Liver (tissue), 9 donors: ENCODE data around the gene SCN2A. TPM values are rescaled to one million over a fixed set of nuclear protein-coding genes. Genes with fewer than 3 reads are reported as not detected.

Experiments
- DNase-seq: peaks from one replicate; pipeline ENCODE4 v3.0.0-alpha.2; 2017; ENCODE audit warnings: low spot score
- H3K27ac ChIP-seq, 2 donors: one replicate each; pipeline ENCODE4 v1.7.0; 2013; ENCODE audit warnings: inconsistent platforms in 2 of 2, low read length in 2 of 2, control low read depth in 1 of 2, low read depth in 1 of 2, mild to moderate bottlenecking in 1 of 2
- H3K27me3 ChIP-seq, 4 donors: one replicate each; pipeline versions ENCODE4 v1.6.1 to v1.7.0; 2013; ENCODE audit warnings: low read length in 3 of 4, inconsistent platforms in 1 of 4, mild to moderate bottlenecking in 1 of 4, moderate library complexity in 1 of 4; ENCODE audit not compliant: control insufficient read depth in 4 of 4, insufficient read depth in 4 of 4
- H3K36me3 ChIP-seq, 4 donors: one replicate each; pipeline versions ENCODE4 v1.6.1 to v1.7.0; 2013; ENCODE audit warnings: low read length in 3 of 4, mild to moderate bottlenecking in 3 of 4, low read depth in 1 of 4, moderate library complexity in 1 of 4; ENCODE audit not compliant: control insufficient read depth in 4 of 4, insufficient read depth in 3 of 4
- H3K4me1 ChIP-seq, 4 donors: one replicate each; pipeline versions ENCODE4 v1.6.1 to v1.7.0; 2013; ENCODE audit warnings: low read length in 3 of 4, mild to moderate bottlenecking in 3 of 4, moderate library complexity in 1 of 4; ENCODE audit not compliant: control insufficient read depth in 4 of 4, insufficient read depth in 4 of 4
- H3K4me3 ChIP-seq, 3 donors: one replicate each; pipeline versions ENCODE4 v1.6.1 to v1.7.0; 2013; ENCODE audit warnings: low read length in 3 of 3, control low read depth in 1 of 3, low read depth in 1 of 3, mild to moderate bottlenecking in 1 of 3
- H3K9ac ChIP-seq, 2 donors: one replicate each; pipeline ENCODE4 v1.7.0; 2013; ENCODE audit warnings: low read length in 2 of 2, mild to moderate bottlenecking in 2 of 2, moderate library complexity in 2 of 2, control low read depth in 1 of 2, low read depth in 1 of 2
- H3K9me3 ChIP-seq, 4 donors: one replicate each; pipeline versions ENCODE4 v1.6.1 to v1.7.0; 2013; ENCODE audit warnings: low read length in 3 of 4; ENCODE audit not compliant: control insufficient read depth in 4 of 4
- ATF3 ChIP-seq: IDR thresholded peaks from 2 replicates; pipeline ENCODE4 v1.6.1; 2016; ENCODE audit warnings: antibody characterized with exemption
- EGR1 ChIP-seq, 2 donors: IDR thresholded peaks; 2 replicates each; pipeline ENCODE4 v1.6.1; 2016 to 2018; ENCODE audit warnings: antibody characterized with exemption in 2 of 2, low read depth in 2 of 2
- FOXA1 ChIP-seq: IDR thresholded peaks from 2 replicates; pipeline ENCODE4 v1.6.1; 2016; ENCODE audit warnings: antibody characterized with exemption
- FOXA2 ChIP-seq: IDR thresholded peaks from 2 replicates; pipeline ENCODE4 v1.6.1; 2016; ENCODE audit warnings: antibody characterized with exemption
- GABPA ChIP-seq, 2 donors: IDR thresholded peaks in 1 of 2; conservative IDR thresholded peaks in 1 of 2; 2 replicates each; pipeline ENCODE4 v1.6.1; 2016; ENCODE audit warnings: antibody characterized with exemption in 2 of 2, mild to moderate bottlenecking in 1 of 2, moderate library complexity in 1 of 2
- HNF4A ChIP-seq, 2 donors: conservative IDR thresholded peaks; 2 replicates each; pipeline ENCODE4 v1.6.1; 2016; ENCODE audit warnings: antibody characterized with exemption in 2 of 2, mild to moderate bottlenecking in 2 of 2
- HNF4G ChIP-seq: IDR thresholded peaks from 2 replicates; pipeline ENCODE4 v1.6.1; 2016; ENCODE audit warnings: antibody characterized with exemption
- JUND ChIP-seq, 2 donors: IDR thresholded peaks; 2 replicates each; pipeline ENCODE4 v1.6.1; 2016; ENCODE audit warnings: antibody characterized with exemption in 2 of 2
- MAX ChIP-seq: IDR thresholded peaks from 2 replicates; pipeline ENCODE4 v1.6.1; 2016; ENCODE audit warnings: antibody characterized with exemption
- NR2F2 ChIP-seq: IDR thresholded peaks from 2 replicates; pipeline ENCODE4 v1.6.1; 2016; ENCODE audit warnings: antibody characterized with exemption
- RAD21 ChIP-seq, 2 donors: IDR thresholded peaks; 2 replicates each; pipeline ENCODE4 v1.6.1; 2016; ENCODE audit warnings: antibody characterized with exemption in 2 of 2, mild to moderate bottlenecking in 2 of 2
- REST ChIP-seq: IDR thresholded peaks from 2 replicates; pipeline ENCODE4 v1.6.1; 2016; ENCODE audit warnings: antibody characterized with exemption, mild to moderate bottlenecking
- RXRA ChIP-seq, 2 donors: IDR thresholded peaks; 2 replicates each; pipeline ENCODE4 v1.6.1; 2017 to 2018; ENCODE audit warnings: antibody characterized with exemption in 2 of 2, mild to moderate bottlenecking in 1 of 2
- SP1 ChIP-seq: IDR thresholded peaks from 2 replicates; pipeline ENCODE4 v1.6.1; 2018; ENCODE audit warnings: antibody characterized with exemption, mild to moderate bottlenecking
- TAF1 ChIP-seq: conservative IDR thresholded peaks from 2 replicates; pipeline ENCODE4 v1.6.1; 2016; ENCODE audit warnings: antibody characterized with exemption, mild to moderate bottlenecking
- YY1 ChIP-seq: IDR thresholded peaks from 2 replicates; pipeline ENCODE4 v1.6.1; 2016; ENCODE audit warnings: antibody characterized with exemption, mild to moderate bottlenecking
- ZBTB33 ChIP-seq: IDR thresholded peaks from 2 replicates; pipeline ENCODE4 v1.6.1; 2016; ENCODE audit warnings: antibody characterized with exemption
- WGBS: extraction: QIAGEN DNeasy Blood & Tissue Kit; methylation state at CpG from one replicate; pipeline ENCODE4 v1.1.7; 2013; 5-methylcytosine and 5-hydroxymethylcytosine counted together
- polyA plus RNA-seq, 2 donors: library from polyadenylated mRNA; stranded (reverse) in 1 of 2; unstranded in 1 of 2; fragments of 200-250 nt in 1 of 2; fragments of >200 nt in 1 of 2; fragmentation: Nextera tagmentation in 1 of 2; extraction: Ambion mirVana in 1 of 2; gene quantifications; one replicate each; pipeline versions ENCODE4 v1.2.1 to v1.2.3, GENCODE V29; 2013 to 2015
- total RNA-seq, 2 donors: library from RNA; depleted of rRNA; stranded (reverse); fragments of >200 nt; gene quantifications; one replicate each; pipeline ENCODE4 v1.2.3, GENCODE V29; 2014
- TF ChIP-seq, protein P1 (sequence below): fragments of 150-350 bp; IDR thresholded peaks from 2 replicates; pipeline ENCODE4 v1.5.1; 2017; ENCODE audit warnings: improper control_type of control experiment, low read depth, low read length; ENCODE audit not compliant: missing input control
- donor health status: healthy.
- donor health status: healthy.
- donor health status: healthy.
- donor health status: healthy.
- donor health status: healthy.

Gene SCN2A
- total and polyA plus RNA-seq, 4 donors: 0.01 to 0.33 (median 0.05) TPM

DNA sequence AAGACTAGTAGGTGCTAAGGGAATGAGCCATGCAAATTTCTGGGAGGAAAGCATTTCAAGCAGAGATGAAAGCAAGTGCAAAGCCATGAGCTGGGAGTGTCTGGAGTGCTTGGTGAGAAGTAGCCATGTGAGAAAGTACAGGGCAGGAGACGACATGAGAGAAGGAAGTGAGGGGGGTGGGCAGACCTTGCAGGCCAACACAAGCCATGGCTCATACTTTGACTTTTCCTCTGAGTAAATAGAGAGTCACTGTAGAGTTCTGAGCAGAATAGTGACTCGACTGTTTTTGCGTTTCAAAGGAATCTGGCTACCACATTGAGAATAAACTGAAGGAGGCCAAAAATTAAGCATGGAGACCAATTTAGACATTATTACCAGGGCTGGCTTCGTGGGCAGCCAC is 42.2 kb downstream of the SCN2A start:
- TF ChIP-seq FOXA2: no peak
- no peak for TF ChIP-seq RAD21 (IDR thresholded peaks at IDR 0.05)
- no peak for TF ChIP-seq NR2F2
- TF ChIP-seq SP1: no peak
- TF ChIP-seq TAF1: no peak
- TF ChIP-seq JUND (IDR thresholded peaks at IDR 0.05): no peak
- no peak for TF ChIP-seq HNF4A (conservative IDR thresholded peaks at IDR 0.05)
- TF ChIP-seq EGR1 (IDR thresholded peaks at IDR 0.05; ENCODE audit: low read depth in 2 of 2): no peak
- TF ChIP-seq RXRA (IDR thresholded peaks at IDR 0.05): no peak
- TF ChIP-seq ATF3: no peak
- TF ChIP-seq GABPA (IDR thresholded peaks at IDR 0.05 in 1 of 2, conservative IDR thresholded peaks at IDR 0.05 in 1 of 2): no peak
- no peak for TF ChIP-seq REST
- no peak for TF ChIP-seq ZBTB33
- TF ChIP-seq YY1: no peak
- no peak for TF ChIP-seq FOXA1
- no peak for TF ChIP-seq HNF4G
- no peak for TF ChIP-seq MAX
- TF ChIP-seq, protein P1, sequence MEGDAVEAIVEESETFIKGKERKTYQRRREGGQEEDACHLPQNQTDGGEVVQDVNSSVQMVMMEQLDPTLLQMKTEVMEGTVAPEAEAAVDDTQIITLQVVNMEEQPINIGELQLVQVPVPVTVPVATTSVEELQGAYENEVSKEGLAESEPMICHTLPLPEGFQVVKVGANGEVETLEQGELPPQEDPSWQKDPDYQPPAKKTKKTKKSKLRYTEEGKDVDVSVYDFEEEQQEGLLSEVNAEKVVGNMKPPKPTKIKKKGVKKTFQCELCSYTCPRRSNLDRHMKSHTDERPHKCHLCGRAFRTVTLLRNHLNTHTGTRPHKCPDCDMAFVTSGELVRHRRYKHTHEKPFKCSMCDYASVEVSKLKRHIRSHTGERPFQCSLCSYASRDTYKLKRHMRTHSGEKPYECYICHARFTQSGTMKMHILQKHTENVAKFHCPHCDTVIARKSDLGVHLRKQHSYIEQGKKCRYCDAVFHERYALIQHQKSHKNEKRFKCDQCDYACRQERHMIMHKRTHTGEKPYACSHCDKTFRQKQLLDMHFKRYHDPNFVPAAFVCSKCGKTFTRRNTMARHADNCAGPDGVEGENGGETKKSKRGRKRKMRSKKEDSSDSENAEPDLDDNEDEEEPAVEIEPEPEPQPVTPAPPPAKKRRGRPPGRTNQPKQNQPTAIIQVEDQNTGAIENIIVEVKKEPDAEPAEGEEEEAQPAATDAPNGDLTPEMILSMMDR: no peak

More for the DNA sequence above, 42.2 kb downstream of the SCN2A start:
- Histone ChIP-seq H3K9ac (no peak overlapping the region), H3K4me1 (no peaks in the 10 kb centered on the region), H3K4me3 (no peak overlapping the region), H3K9me3 (no peaks in the 10 kb centered on the region), H3K36me3 (no peaks in the 10 kb centered on the region), H3K27ac (no peak overlapping the region), H3K27me3 (no peaks in the 10 kb centered on the region)
- 82% methylated on average over 4 of the region's 4 CpGs for WGBS
- no peak for DNase-seq
